ENCODE results near the gene ZSWIM6. TPM values are rescaled to one million over a fixed set of nuclear protein-coding genes. Genes with fewer than 3 reads are reported as not detected.

ZSWIM6 gene
- total and polyA plus RNA-seq, 4 donors: 5.9 to 21.6 (median 13.3) TPM

DNA sequence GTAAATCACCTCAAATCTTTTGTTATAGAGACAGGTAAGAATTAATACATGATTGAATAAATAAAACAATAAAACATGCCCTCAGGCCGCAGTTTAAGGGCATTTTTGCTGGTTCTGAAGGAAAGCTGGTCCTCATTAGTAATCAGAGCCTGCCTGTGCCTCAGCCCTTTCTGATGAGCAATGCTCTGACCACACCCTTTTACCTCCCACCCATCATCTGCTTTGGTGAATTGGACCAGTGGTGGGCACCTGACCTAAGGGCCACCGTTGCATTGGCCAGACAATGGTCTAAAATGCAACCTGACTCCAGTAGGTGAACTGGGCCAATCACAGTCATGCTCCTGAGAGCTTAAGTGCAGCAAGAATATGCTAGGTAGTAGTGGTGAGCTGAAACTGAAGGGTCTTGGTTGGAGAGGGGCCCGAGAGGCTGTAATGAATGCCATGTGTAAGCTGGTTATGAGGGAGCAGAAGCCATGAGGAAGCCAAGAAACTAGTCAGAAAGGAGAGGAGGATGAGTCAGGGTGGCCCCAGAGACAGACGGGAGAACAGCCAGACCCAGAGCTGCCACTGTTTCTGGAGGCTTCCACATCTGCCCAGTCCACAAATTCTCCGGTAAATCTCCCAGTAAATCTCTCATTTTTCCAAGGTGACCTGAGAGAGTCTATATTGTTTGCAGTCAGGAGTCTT, 45.5 kb upstream of the ZSWIM6 start:
- WGBS, 2 donors: 90 to 96% methylated on average over 5 of the region's 5 CpGs
- TF ChIP-seq, protein P1, sequence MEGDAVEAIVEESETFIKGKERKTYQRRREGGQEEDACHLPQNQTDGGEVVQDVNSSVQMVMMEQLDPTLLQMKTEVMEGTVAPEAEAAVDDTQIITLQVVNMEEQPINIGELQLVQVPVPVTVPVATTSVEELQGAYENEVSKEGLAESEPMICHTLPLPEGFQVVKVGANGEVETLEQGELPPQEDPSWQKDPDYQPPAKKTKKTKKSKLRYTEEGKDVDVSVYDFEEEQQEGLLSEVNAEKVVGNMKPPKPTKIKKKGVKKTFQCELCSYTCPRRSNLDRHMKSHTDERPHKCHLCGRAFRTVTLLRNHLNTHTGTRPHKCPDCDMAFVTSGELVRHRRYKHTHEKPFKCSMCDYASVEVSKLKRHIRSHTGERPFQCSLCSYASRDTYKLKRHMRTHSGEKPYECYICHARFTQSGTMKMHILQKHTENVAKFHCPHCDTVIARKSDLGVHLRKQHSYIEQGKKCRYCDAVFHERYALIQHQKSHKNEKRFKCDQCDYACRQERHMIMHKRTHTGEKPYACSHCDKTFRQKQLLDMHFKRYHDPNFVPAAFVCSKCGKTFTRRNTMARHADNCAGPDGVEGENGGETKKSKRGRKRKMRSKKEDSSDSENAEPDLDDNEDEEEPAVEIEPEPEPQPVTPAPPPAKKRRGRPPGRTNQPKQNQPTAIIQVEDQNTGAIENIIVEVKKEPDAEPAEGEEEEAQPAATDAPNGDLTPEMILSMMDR (IDR thresholded peaks at IDR 0.05; ENCODE audit: control extremely low read depth, extremely low read depth): no peak
- no peaks in the 10 kb centered on the region for H3K9me3 ChIP-seq (ENCODE audit: control insufficient read depth in 4 of 4, insufficient read depth in 3 of 4, low read length in 3 of 4)
- H3K27me3 ChIP-seq (ENCODE audit: control insufficient read depth in 3 of 3, insufficient read depth in 3 of 3, low read length in 2 of 3): no peaks in the 10 kb centered on the region
- no peak overlapping the region for H3K4me3 ChIP-seq
- DNase-seq (no peak), ATAC-seq (ENCODE audit: insufficient read depth, low FRiP score) (no peak)
- H3K27ac ChIP-seq (ENCODE audit: low read depth in 1 of 2, low read length in 1 of 2): no peak overlapping the region
- peaks cover 0 to 9% (median 6%) of the 10 kb centered on the region in 5 donors for H3K4me1 ChIP-seq (ENCODE audit: control insufficient read depth in 5 of 5, insufficient read depth in 5 of 5, low read length in 5 of 5)
- no peaks in the 10 kb centered on the region for H3K36me3 ChIP-seq (ENCODE audit: control insufficient read depth in 4 of 4, insufficient read depth in 4 of 4, low read length in 4 of 4)
- no peak overlapping the region for H3K9ac ChIP-seq (ENCODE audit: insufficient read depth in 1 of 2, low read length in 2 of 2)

DNA sequence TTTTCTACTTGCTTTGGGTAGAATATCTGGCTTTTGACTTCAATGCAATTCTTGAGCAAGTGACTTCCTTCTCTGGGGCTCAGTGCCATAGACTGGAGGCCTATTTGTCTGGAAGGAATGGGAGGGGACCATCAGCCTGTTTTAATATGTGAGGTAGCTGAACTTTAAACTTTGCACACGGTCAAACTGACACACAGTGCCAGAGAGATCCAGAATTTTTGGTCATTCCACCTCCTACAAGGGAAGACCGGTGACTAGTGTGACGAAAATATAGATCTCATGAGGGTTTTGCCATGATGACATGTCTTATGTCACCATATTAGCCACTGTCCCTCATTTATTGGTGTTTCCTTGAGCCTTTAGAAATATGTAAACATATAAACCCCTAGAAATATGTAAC, 44.6 kb upstream of the ZSWIM6 start:
- TF ChIP-seq, protein P1 (IDR thresholded peaks at IDR 0.05; ENCODE audit: control extremely low read depth, extremely low read depth): no peak
- DNase-seq (no peak), ATAC-seq (ENCODE audit: insufficient read depth, low FRiP score) (no peak)
- Histone ChIP-seq H3K4me3 (no peak overlapping the region), H3K4me1 (ENCODE audit: control insufficient read depth in 5 of 5, insufficient read depth in 5 of 5, low read length in 5 of 5) (peaks cover 0 to 9% (median 6%) of the 10 kb centered on the region in 5 donors), H3K9me3 (ENCODE audit: control insufficient read depth in 4 of 4, insufficient read depth in 3 of 4, low read length in 3 of 4) (no peaks in the 10 kb centered on the region), H3K9ac (ENCODE audit: insufficient read depth in 1 of 2, low read length in 2 of 2) (no peak overlapping the region), H3K27ac (ENCODE audit: low read depth in 1 of 2, low read length in 1 of 2) (no peak overlapping the region), H3K27me3 (ENCODE audit: control insufficient read depth in 3 of 3, insufficient read depth in 3 of 3, low read length in 2 of 3) (no peaks in the 10 kb centered on the region), H3K36me3 (ENCODE audit: control insufficient read depth in 4 of 4, insufficient read depth in 4 of 4, low read length in 4 of 4) (no peaks in the 10 kb centered on the region)
- WGBS, 2 donors: 94 to 95% methylated on average over 3 of the region's 3 CpGs

DNA sequence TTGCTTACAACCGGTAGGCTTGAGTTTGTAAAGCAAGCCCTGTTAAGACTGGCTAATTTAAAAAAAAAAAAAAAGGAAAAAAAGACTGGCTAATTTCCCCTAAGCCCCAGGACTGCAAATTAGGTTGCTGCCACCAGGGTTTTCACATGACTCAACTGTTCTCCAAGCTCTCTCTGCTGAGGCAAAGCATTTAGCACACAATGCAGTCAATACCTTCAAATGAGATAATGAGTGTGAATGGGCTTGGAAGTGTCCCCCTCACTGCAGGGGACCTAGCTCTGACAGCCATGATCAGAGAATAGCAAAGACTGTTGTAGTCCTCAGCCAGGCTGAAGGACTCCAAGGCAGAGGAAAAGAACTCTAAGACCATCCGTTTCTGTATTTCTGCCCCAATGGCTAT, 42.8 kb upstream of the ZSWIM6 start:
- WGBS, 2 donors: 82 to 83% methylated on average over 2 of the region's 2 CpGs
- no peaks in the 10 kb centered on the region for H3K27me3 ChIP-seq (ENCODE audit: control insufficient read depth in 3 of 3, insufficient read depth in 3 of 3, low read length in 2 of 3)
- DNase-seq (no peak), ATAC-seq (ENCODE audit: insufficient read depth, low FRiP score) (no peak)
- no peak overlapping the region for H3K9ac ChIP-seq (ENCODE audit: insufficient read depth in 1 of 2, low read length in 2 of 2)
- H3K4me3 ChIP-seq: no peak overlapping the region
- no peaks in the 10 kb centered on the region for H3K36me3 ChIP-seq (ENCODE audit: control insufficient read depth in 4 of 4, insufficient read depth in 4 of 4, low read length in 4 of 4)
- H3K4me1 ChIP-seq (ENCODE audit: control insufficient read depth in 5 of 5, insufficient read depth in 5 of 5, low read length in 5 of 5): peaks cover 0 to 9% (median 6%) of the 10 kb centered on the region in 5 donors
- TF ChIP-seq, protein P1 (IDR thresholded peaks at IDR 0.05; ENCODE audit: control extremely low read depth, extremely low read depth): no peak
- H3K27ac ChIP-seq (ENCODE audit: low read depth in 1 of 2, low read length in 1 of 2): no peak overlapping the region
- no peaks in the 10 kb centered on the region for H3K9me3 ChIP-seq (ENCODE audit: control insufficient read depth in 4 of 4, insufficient read depth in 3 of 4, low read length in 3 of 4)

All from lung (tissue), 12 donors.